Astrocyte of the spinal cord (primary cell): ENCODE data around the gene DFFA.

Experiments
- DNase-seq: peaks from one replicate; pipeline ENCODE4 v3.0.0; 2011; ENCODE audit warnings: low read depth, low spot score
- H3K4me3 ChIP-seq: 2 replicates; pipeline ENCODE4 v1.5.1; 2011; ENCODE audit warnings: low read depth, mild to moderate bottlenecking, low read length, moderate library complexity
- in situ Hi-C: cut with HindIII; loops from 2 replicates; pipeline ENCODE4 v1.10.0; 2017; ENCODE audit warnings: low sequenced_read_pairs
- TF ChIP-seq, protein P1 (sequence below): IDR thresholded peaks from 2 replicates; pipeline ENCODE4 v1.5.1; 2012; ENCODE audit warnings: low read depth, mild to moderate bottlenecking, low read length, inconsistent platforms

Gene DFFA

DNA sequence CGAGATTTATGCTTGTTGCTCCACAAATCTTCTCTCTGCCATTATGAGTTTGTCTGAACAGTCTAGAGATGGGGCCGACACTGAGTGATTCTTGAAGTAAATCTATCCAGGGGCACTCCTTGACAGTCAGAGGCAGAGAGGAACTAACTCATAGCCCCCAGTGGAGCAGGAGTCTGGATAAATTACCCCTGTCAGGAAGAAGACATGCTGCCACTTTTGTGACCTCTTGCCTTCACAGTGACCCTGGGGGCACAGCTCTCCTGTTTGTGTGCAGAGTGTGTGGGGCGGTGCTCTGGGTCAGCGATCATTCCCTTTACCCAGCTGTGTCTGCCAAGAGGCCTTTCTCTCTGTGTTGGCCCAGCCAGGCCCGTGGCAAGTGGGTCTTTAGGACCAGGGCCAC, 31.9 kb upstream of the DFFA start:
- TF ChIP-seq, protein P1, sequence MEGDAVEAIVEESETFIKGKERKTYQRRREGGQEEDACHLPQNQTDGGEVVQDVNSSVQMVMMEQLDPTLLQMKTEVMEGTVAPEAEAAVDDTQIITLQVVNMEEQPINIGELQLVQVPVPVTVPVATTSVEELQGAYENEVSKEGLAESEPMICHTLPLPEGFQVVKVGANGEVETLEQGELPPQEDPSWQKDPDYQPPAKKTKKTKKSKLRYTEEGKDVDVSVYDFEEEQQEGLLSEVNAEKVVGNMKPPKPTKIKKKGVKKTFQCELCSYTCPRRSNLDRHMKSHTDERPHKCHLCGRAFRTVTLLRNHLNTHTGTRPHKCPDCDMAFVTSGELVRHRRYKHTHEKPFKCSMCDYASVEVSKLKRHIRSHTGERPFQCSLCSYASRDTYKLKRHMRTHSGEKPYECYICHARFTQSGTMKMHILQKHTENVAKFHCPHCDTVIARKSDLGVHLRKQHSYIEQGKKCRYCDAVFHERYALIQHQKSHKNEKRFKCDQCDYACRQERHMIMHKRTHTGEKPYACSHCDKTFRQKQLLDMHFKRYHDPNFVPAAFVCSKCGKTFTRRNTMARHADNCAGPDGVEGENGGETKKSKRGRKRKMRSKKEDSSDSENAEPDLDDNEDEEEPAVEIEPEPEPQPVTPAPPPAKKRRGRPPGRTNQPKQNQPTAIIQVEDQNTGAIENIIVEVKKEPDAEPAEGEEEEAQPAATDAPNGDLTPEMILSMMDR = no peak
- in situ Hi-C loops = no loop called here
- no peak overlapping the region for H3K4me3 ChIP-seq
- DNase-seq = no peak

DNA sequence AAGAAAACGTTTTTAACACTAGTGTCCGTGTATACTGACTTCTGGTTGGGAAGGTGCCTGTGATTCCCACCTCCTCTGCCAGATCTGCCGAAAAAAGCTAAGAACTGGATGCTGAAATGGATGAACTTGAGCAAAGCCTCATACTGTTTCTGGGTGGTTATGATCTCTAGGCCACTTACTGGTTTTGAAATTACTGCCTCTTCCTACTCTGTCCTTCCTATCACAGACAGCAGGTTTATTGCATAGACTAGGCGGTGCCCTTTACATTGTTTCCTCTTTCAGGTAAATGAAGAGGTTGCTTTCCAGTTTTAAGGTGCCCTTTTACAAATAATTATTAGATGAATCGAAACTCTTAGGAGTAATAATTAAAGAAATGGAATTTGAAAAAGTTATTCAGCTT, 29.9 kb upstream of the DFFA start:
- in situ Hi-C loops = no loop called here
- TF ChIP-seq, protein P1 = no peak
- no peak overlapping the region for H3K4me3 ChIP-seq
- DNase-seq = no peak

DNA sequence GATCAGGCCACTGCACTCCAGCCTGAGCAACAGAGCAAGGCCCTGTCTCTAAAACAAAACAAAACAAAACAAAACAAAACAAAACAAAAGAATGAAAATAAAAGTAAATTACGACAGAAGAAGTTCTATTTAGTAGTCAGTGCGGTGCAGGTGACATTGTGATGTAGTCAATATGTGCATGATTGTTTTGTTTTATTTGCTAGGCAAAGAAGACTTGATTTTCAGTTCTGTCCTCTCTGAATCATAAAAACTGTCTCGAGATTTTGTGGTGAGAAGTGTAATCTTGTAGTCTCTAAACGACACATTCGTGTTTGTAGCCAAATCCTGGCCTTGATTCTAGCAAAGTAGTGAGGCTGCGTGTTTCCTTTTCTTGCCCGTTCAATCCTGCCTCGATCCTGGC, 25.9 kb upstream of the DFFA start:
- H3K4me3 ChIP-seq = no peak overlapping the region
- DNase-seq = no peak
- TF ChIP-seq, protein P1 = no peak
- in situ Hi-C loops = no loop called here

DNA sequence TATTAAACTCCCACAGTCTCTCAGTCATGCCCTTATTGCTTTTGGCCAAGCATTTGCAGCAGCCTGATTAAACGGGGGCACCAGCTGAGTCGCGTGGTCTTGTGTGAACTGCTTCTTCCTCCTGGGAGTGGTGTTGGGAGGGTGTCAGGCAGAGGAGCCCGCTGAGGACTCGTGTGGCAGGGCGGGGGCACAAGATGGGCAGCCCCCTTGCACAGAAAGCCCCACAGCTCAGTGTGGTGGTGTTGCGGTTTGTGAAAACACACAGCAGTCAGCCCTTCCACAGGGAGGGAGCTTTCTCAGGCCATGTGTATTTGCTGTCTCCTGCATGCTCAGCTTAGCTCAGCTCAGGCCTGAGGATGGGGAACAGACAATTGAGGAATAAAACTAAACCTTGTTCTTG, 24.8 kb upstream of the DFFA start:
- in situ Hi-C loops = no loop called here
- no peak overlapping the region for H3K4me3 ChIP-seq
- TF ChIP-seq, protein P1 = no peak
- no peak for DNase-seq

DNA sequence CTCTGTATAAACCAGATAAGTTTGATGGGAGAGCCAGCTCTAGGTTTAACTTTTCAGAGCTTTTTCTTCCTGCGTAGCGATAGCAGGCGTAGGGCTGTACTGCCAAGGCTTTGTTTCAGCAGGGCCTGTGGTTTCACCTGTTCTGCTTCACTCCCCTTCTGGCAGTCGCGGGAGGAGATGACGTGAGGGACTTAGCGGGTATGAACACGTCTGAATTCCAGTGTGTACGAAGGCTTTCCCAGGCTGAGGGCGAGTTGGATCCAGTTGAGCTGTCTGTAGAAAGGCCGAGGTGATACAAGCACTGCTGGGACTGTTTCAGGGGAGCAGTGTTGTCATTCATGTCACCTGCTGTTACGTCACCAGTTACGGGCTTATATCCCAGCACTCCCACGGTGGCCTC, 23.6 kb upstream of the DFFA start:
- in situ Hi-C loops = no loop called here
- DNase-seq = no peak
- no peak overlapping the region for H3K4me3 ChIP-seq
- TF ChIP-seq, protein P1 = no peak

DNA sequence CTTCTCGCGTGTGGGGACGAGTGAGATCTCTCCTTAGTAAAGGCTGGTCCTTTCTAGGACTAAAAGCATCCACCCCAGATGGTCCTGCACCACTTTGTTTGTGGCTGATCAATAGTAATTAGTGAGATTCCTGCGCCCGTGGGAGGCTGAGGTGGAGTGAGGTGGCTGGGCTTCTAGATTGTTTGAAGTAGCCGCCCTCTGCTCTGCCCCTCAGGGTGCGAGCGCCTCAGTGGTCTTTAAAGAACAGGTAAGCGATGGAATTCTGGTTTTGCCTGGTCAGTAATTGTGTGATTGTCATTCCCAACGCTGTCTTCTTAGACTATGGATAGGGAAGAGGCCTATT, 23.1 kb upstream of the DFFA start:
- H3K4me3 ChIP-seq = no peak overlapping the region
- TF ChIP-seq, protein P1 = no peak
- DNase-seq = no peak
- in situ Hi-C loops = no loop called here
